K562 (cell line): ENCODE measurements around the gene BRPF1. TPM values are rescaled to one million over a fixed set of nuclear protein-coding genes. Genes with fewer than 3 reads are reported as not detected.

Experiments used
- BMI1 ChIP-seq: fragments of 150-350 bp; IDR thresholded peaks from 2 replicates; pipeline ENCODE4 v1.6.1; 2014; ENCODE audit warnings: low read length
- CREB3L1 ChIP-seq: fragments of 450-650 bp; IDR thresholded peaks from 2 replicates; pipeline ENCODE4 v1.6.1; 2014; ENCODE audit warnings: low read depth, mild to moderate bottlenecking, moderate library complexity, borderline replicate concordance
- CTBP1 ChIP-seq: fragments of 450-650 bp; IDR thresholded peaks from 2 replicates; pipeline ENCODE4 v1.6.1; 2016; ENCODE audit warnings: borderline replicate concordance
- DEAF1 ChIP-seq: fragments of 450-650 bp; formaldehyde crosslinking; IDR thresholded peaks from 2 replicates; pipeline ENCODE4 v1.4.0; 2020; ENCODE audit warnings: mild to moderate bottlenecking, moderate library complexity
- ELF4 ChIP-seq: fragments of 450-650 bp; formaldehyde crosslinking; IDR thresholded peaks from 2 replicates; pipeline ENCODE4 v1.4.0; 2022; ENCODE audit warnings: missing genetic modification characterization
- HMGN3 ChIP-seq: IDR thresholded peaks from 2 replicates; pipeline ENCODE4 v1.6.1; 2011; ENCODE audit warnings: borderline replicate concordance, low read depth, mild to moderate bottlenecking, mixed read lengths, low read length; ENCODE audit not compliant: insufficient read length; ENCODE audit errors: extremely low read depth
- MEF2D ChIP-seq: conservative IDR thresholded peaks from 2 replicates; pipeline ENCODE4 v1.6.1; 2016; ENCODE audit warnings: low read depth, missing genetic modification characterization, missing compliant biosample characterization
- MXI1 ChIP-seq: IDR thresholded peaks from 2 replicates; pipeline ENCODE4 v1.6.1; 2011; ENCODE audit warnings: low read depth, mild to moderate bottlenecking, improper control_type of control experiment, low read length
- NR4A1 ChIP-seq, 2 experiments: fragments of 250-450 bp in 1 of 2; fragments of 450-650 bp in 1 of 2; sonication (Bioruptor Pico) in 1 of 2; IDR thresholded peaks; 2 replicates each; pipeline versions ENCODE4 v1.4.0 to v1.6.1; 2016 to 2020; ENCODE audit warnings: mild to moderate bottlenecking in 2 of 2, missing compliant biosample characterization in 1 of 2, missing genetic modification characterization in 1 of 2, moderate library complexity in 1 of 2
- RAD51 ChIP-seq: fragments of 450-650 bp; IDR thresholded peaks from 2 replicates; pipeline ENCODE4 v1.7.1; 2016; ENCODE audit warnings: low read depth, mild to moderate bottlenecking, borderline replicate concordance
- RBFOX2 ChIP-seq: fragments of 200-400 bp; formaldehyde crosslinking; IDR thresholded peaks from 2 replicates; pipeline ENCODE4 v1.6.1; 2017; ENCODE audit warnings: low read depth, mild to moderate bottlenecking, low read length, moderate library complexity
- RBM25 ChIP-seq: fragments of 200-400 bp; formaldehyde crosslinking; IDR thresholded peaks from 2 replicates; pipeline ENCODE4 v1.6.1; 2018; ENCODE audit warnings: low read length, low read depth, moderate library complexity; ENCODE audit not compliant: severe bottlenecking
- THAP12 ChIP-seq: fragments of 250-450 bp; sonication (Bioruptor Pico); IDR thresholded peaks from 2 replicates; pipeline ENCODE4 v1.9.0; 2021; ENCODE audit warnings: mild to moderate bottlenecking, inconsistent platforms
- USF1 ChIP-seq: sonication (generic); formaldehyde crosslinking; IDR thresholded peaks from 2 replicates; pipeline ENCODE4 v1.9.0; 2022; ENCODE audit warnings: mild to moderate bottlenecking, missing genetic modification reagents
- USF2 ChIP-seq: sonication (generic); formaldehyde crosslinking; IDR thresholded peaks from 2 replicates; pipeline ENCODE4 v1.5.0; 2020; ENCODE audit warnings: missing genetic modification reagents
- ZNF324 ChIP-seq: fragments of 250-450 bp; sonication (Bioruptor Pico); IDR thresholded peaks from 2 replicates; pipeline ENCODE4 v1.4.0; 2020; ENCODE audit warnings: mild to moderate bottlenecking
- ZNF668 ChIP-seq: fragments of 250-450 bp; sonication (Bioruptor Pico); IDR thresholded peaks from 2 replicates; pipeline ENCODE4 v1.8.0; 2022; ENCODE audit warnings: mild to moderate bottlenecking, inconsistent platforms
- ZNF75A ChIP-seq: fragments of 450-650 bp; formaldehyde crosslinking; IDR thresholded peaks from 2 replicates; pipeline ENCODE4 v1.4.0; 2020; ENCODE audit warnings: mild to moderate bottlenecking
- ZNF76 ChIP-seq: fragments of 250-450 bp; sonication (Bioruptor Pico); IDR thresholded peaks from 2 replicates; pipeline ENCODE4 v1.4.0; 2020; ENCODE audit warnings: mild to moderate bottlenecking, moderate library complexity, borderline replicate concordance
- polyA plus RNA-seq, 8 experiments: library from polyadenylated mRNA; depleted of rRNA in 4 of 8; stranded (reverse) in 5 of 8; unstranded in 3 of 8; fragments of >200 nt; fragmentation: Nextera tagmentation in 2 of 8; fragmentation: Illumina TruSeq in 1 of 8; extraction: Ambion mirVana in 2 of 8; extraction: Trizol in 1 of 8; gene quantifications; 2 replicates each; pipeline versions ENCODE4 v1.2.1 to v1.2.3, GENCODE V29; 2011 to 2014; ENCODE audit warnings: inconsistent platforms in 1 of 8, missing spikeins in 1 of 8
- total RNA-seq, 7 experiments: library from RNA; depleted of rRNA in 6 of 7; stranded (reverse); fragments of >200 nt in 6 of 7; fragmentation: Illumina TruSeq in 2 of 7; extraction: Trizol in 2 of 7; gene quantifications; 2 replicates each; pipeline versions ENCODE4 v1.2.1 to v1.2.3, GENCODE V29; 2011 to 2021; ENCODE audit warnings: low replicate concordance in 1 of 7

BRPF1 gene
- total and polyA plus RNA-seq, 9 of the 15 experiments (the other 6 are each of a cell fraction or from before 2014, with no cell fraction given), result 1.1 to 40.2 (median 23.5) TPM

- TF ChIP-seq NR4A1 (CRISPR knock-in tag; IDR thresholded peaks at IDR 0.05) (peak; percentile 92; the same call in 1 of the 2 replicates), NR4A1 (tag; IDR thresholded peaks at IDR 0.05) (peak; percentile 91), BMI1 (no peak), CREB3L1 (peak; percentile 79; the same call in 1 of the 2 replicates), ZNF324 (CRISPR knock-in tag) (no peak), ZNF75A (CRISPR knock-in tag) (0 out of 2 replicates have a peak, but pooled peaks have one; percentile 49), MXI1 (no peak), RBM25 (no peak), MEF2D (tag) (0 out of 2 replicates have a peak, but pooled peaks have one; percentile 42), ZNF76 (CRISPR knock-in tag) (peak; percentile 86; the same call in 1 of the 2 replicates), CTBP1 (peak; percentile 6; the same call in 1 of the 2 replicates), ELF4 (CRISPR knock-in tag) (no peak), THAP12 (CRISPR knock-in tag) (peak; percentile 82), HMGN3 (peak; percentile 68), RAD51 (peak; percentile 26; the same call in 1 of the 2 replicates), RBFOX2 (peak; percentile 97), USF2 (CRISPR knock-in tag) (peak; percentile 21; the same call in 1 of the 2 replicates), DEAF1 (CRISPR knock-in tag) (no peak), USF1 (peak; percentile 75), ZNF668 (CRISPR knock-in tag) (no peak)
Measured at GRCh38 chr3:9731206-9732079, at the start of gene BRPF1 (continued).
